Fibroblast of lung (primary cell): Measurements from ENCODE around the gene PAQR5. TPM values are rescaled to one million over a fixed set of nuclear protein-coding genes. Genes with fewer than 3 reads are reported as not detected.

Experiments
- DNase-seq, 2 donors: peaks; one replicate each; pipeline versions ENCODE4 v3.0.0 to v3.0.0-alpha.2; 2010; ENCODE audit warnings: low read depth in 2 of 2
- H2AFZ ChIP-seq: 2 replicates; pipeline ENCODE4 v1.5.1; 2012; ENCODE audit warnings: low read length, control low read depth, inconsistent platforms
- H3K27ac ChIP-seq: 2 replicates; pipeline ENCODE4 v1.5.1; 2011; ENCODE audit warnings: low read length, control low read depth; ENCODE audit not compliant: insufficient read depth
- H3K27me3 ChIP-seq: 2 replicates; pipeline ENCODE4 v1.5.1; 2011; ENCODE audit warnings: mild to moderate bottlenecking, low read length; ENCODE audit not compliant: control insufficient read depth, insufficient read depth
- H3K36me3 ChIP-seq: 2 replicates; pipeline ENCODE4 v1.5.1; 2011; ENCODE audit warnings: low read length; ENCODE audit not compliant: control insufficient read depth, insufficient read depth
- H3K4me1 ChIP-seq: 2 replicates; pipeline ENCODE4 v1.5.1; 2011; ENCODE audit warnings: low read length; ENCODE audit not compliant: control insufficient read depth, insufficient read depth; ENCODE audit errors: extremely low read depth
- H3K4me2 ChIP-seq: 2 replicates; pipeline ENCODE4 v1.5.1; 2011; ENCODE audit warnings: low read length, control low read depth; ENCODE audit not compliant: insufficient read depth; ENCODE audit errors: extremely low read depth
- H3K4me3 ChIP-seq, 4 experiments: fragments of 200-600 bp in 1 of 4; sonication (generic) in 1 of 4; replicated peaks in 1 of 4; 2 replicates each; pipeline ENCODE4 v1.5.1; 2011 to 2016; ENCODE audit warnings: low read length in 4 of 4, low read depth in 3 of 4, mild to moderate bottlenecking in 3 of 4, control low read depth in 2 of 4, inconsistent platforms in 1 of 4, mixed read lengths in 1 of 4; ENCODE audit not compliant: insufficient read depth in 1 of 4; ENCODE audit errors: control extremely low read depth in 1 of 4
- H3K79me2 ChIP-seq: 2 replicates; pipeline ENCODE4 v1.5.1; 2012; ENCODE audit warnings: mild to moderate bottlenecking, low read length, inconsistent platforms; ENCODE audit not compliant: control insufficient read depth, insufficient read depth
- H3K9ac ChIP-seq: 2 replicates; pipeline ENCODE4 v1.5.1; 2011; ENCODE audit warnings: mild to moderate bottlenecking, low read length, control low read depth; ENCODE audit not compliant: insufficient read depth
- H3K9me3 ChIP-seq: 2 replicates; pipeline ENCODE4 v1.5.1; 2012; ENCODE audit warnings: low read depth, low read length; ENCODE audit not compliant: control insufficient read depth, insufficient read depth
- H4K20me1 ChIP-seq: 2 replicates; pipeline ENCODE4 v1.5.1; 2011; ENCODE audit warnings: low read length; ENCODE audit not compliant: control insufficient read depth, insufficient read depth; ENCODE audit errors: extremely low read depth
- EZH2 ChIP-seq: IDR thresholded peaks from 2 replicates; pipeline ENCODE4 v1.5.1; 2012; ENCODE audit warnings: low read length, control low read depth, mild to moderate bottlenecking; ENCODE audit errors: missing control alignments
- polyA plus RNA-seq, 2 donors: library from polyadenylated mRNA; depleted of rRNA in 1 of 2; stranded (reverse) in 1 of 2; unstranded in 1 of 2; fragments of >200 nt; gene quantifications; 2 replicates each; pipeline ENCODE4 v1.2.1, GENCODE V29; 2011 to 2012; ENCODE audit warnings: missing spikeins in 1 of 2
- total RNA-seq: library from RNA; depleted of rRNA; stranded (reverse); fragments of >200 nt; gene quantifications from 2 replicates; pipeline ENCODE4 v1.2.1, GENCODE V29; 2014
- TF ChIP-seq, protein P1 (sequence below), 2 donors: IDR thresholded peaks in 1 of 2; conservative IDR thresholded peaks in 1 of 2; 1 replicate in 1 of 2; 2 replicates in 1 of 2; pipeline ENCODE4 v1.5.1; 2011 to 2012; ENCODE audit warnings: low read length in 2 of 2, control low read depth in 1 of 2, inconsistent platforms in 1 of 2, low read depth in 1 of 2, mild to moderate bottlenecking in 1 of 2

The PAQR5 gene
- total and polyA plus RNA-seq, 2 donors (not counting 1 experiment from before 2014, with no cell fraction given) = 6.0 to 16.2 TPM

- Histone ChIP-seq H3K4me3 (no peak overlapping the region), H2AFZ (no peak overlapping the region), H3K9ac (no peak overlapping the region), H3K4me2 (no peak overlapping the region), H3K36me3 (no peaks in the 10 kb centered on the region), H3K27me3 (no peaks in the 10 kb centered on the region), H4K20me1 (no peaks in the 10 kb centered on the region), H3K79me2 (no peaks in the 10 kb centered on the region), H3K9me3 (no peaks in the 10 kb centered on the region), H3K27ac (no peak overlapping the region), H3K4me1 (no peaks in the 10 kb centered on the region)
- TF ChIP-seq, protein P1, sequence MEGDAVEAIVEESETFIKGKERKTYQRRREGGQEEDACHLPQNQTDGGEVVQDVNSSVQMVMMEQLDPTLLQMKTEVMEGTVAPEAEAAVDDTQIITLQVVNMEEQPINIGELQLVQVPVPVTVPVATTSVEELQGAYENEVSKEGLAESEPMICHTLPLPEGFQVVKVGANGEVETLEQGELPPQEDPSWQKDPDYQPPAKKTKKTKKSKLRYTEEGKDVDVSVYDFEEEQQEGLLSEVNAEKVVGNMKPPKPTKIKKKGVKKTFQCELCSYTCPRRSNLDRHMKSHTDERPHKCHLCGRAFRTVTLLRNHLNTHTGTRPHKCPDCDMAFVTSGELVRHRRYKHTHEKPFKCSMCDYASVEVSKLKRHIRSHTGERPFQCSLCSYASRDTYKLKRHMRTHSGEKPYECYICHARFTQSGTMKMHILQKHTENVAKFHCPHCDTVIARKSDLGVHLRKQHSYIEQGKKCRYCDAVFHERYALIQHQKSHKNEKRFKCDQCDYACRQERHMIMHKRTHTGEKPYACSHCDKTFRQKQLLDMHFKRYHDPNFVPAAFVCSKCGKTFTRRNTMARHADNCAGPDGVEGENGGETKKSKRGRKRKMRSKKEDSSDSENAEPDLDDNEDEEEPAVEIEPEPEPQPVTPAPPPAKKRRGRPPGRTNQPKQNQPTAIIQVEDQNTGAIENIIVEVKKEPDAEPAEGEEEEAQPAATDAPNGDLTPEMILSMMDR (conservative IDR thresholded peaks at IDR 0.05 in 1 of 2, IDR thresholded peaks at IDR 0.05 in 1 of 2; ENCODE audit: low read depth in 1 of 2, low read length in 2 of 2) = no peak
- DNase-seq = peak in 1 of 2 donors; percentile 27
These were observed 23.5 kb upstream of the PAQR5 start for GRCh38 chr15:69275074-69275670.

GRCh38 chr15:69275933-69276560 lies 22.7 kb upstream of the PAQR5 start:
- Histone ChIP-seq H3K27me3 (no peaks in the 10 kb centered on the region), H2AFZ (no peak overlapping the region), H3K4me2 (no peak overlapping the region), H3K9me3 (no peaks in the 10 kb centered on the region), H3K36me3 (no peaks in the 10 kb centered on the region), H3K9ac (no peak overlapping the region), H3K4me1 (no peaks in the 10 kb centered on the region), H3K79me2 (no peaks in the 10 kb centered on the region), H3K27ac (no peak overlapping the region), H4K20me1 (no peaks in the 10 kb centered on the region), H3K4me3 (no peak overlapping the region)
- DNase-seq = no peak
- TF ChIP-seq, protein P1 (conservative IDR thresholded peaks at IDR 0.05 in 1 of 2, IDR thresholded peaks at IDR 0.05 in 1 of 2; ENCODE audit: low read depth in 1 of 2, low read length in 2 of 2) = no peak
- no peak for TF ChIP-seq EZH2

DNA sequence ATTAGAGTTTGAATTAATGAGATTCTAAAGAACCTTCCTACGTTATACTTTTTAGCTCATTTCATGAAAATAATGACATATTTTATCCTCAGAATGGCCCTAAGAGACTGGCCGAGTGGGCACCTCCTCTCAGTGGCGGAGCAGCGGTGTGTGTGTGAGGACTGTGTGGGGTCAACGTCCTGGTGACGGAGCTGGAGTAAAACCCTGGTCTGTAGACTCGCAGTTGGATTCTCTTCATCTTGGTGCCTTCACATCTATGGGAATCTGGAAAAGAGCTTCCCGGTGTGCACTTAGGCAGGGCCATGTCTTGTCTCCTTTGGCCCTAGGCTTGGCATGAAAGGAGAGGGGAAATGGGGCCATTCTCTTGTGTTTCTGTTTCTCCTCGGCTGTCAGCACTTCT lies 21.4 kb upstream of the PAQR5 start:
- Histone ChIP-seq H3K27ac (no peak overlapping the region), H3K4me2 (no peak overlapping the region), H2AFZ (no peak overlapping the region), H3K4me1 (no peaks in the 10 kb centered on the region), H3K4me3 (no peak overlapping the region), H3K36me3 (no peaks in the 10 kb centered on the region), H3K9me3 (no peaks in the 10 kb centered on the region), H3K79me2 (no peaks in the 10 kb centered on the region), H3K9ac (no peak overlapping the region), H3K27me3 (no peaks in the 10 kb centered on the region), H4K20me1 (no peaks in the 10 kb centered on the region)
- no peak for DNase-seq
- no peak for TF ChIP-seq EZH2
- TF ChIP-seq, protein P1 (conservative IDR thresholded peaks at IDR 0.05 in 1 of 2, IDR thresholded peaks at IDR 0.05 in 1 of 2; ENCODE audit: low read depth in 1 of 2, low read length in 2 of 2) = no peak
